Measurements from ENCODE around the gene TMEM131L. TPM values are rescaled to one million over a fixed set of nuclear protein-coding genes. Genes with fewer than 3 reads are reported as not detected.

TMEM131L gene
- total RNA-seq, 2 donors from 2014 or later: 4.8 to 6.2 TPM

DNA sequence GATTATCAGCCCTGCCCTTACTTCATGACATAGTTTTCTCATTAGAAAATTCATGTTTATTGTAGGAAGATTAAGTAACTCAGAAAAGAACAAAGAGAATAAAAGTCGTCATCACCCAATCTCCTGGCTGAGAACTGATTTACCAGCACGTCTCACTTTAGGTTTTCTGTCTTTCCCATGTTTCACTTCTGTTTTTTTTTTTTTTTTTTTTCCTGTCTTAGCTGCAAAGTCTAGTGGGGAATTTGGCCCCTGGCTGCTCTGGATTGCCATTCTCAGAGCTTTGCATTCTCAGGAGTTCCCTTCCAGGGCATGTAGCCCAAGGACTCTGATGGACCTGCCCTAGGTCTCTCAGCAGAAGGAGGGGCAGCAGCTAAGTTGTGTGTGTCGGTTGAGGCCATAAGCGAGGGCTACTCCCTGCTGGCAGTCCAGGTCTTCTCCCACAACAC is 57.8 kb downstream of the TMEM131L start:
- DNase-seq: peak; percentile 13
- no peaks in the 10 kb centered on the region for H3K36me3 ChIP-seq
- H3K27me3 ChIP-seq: no peaks in the 10 kb centered on the region
- TF ChIP-seq, protein P1, sequence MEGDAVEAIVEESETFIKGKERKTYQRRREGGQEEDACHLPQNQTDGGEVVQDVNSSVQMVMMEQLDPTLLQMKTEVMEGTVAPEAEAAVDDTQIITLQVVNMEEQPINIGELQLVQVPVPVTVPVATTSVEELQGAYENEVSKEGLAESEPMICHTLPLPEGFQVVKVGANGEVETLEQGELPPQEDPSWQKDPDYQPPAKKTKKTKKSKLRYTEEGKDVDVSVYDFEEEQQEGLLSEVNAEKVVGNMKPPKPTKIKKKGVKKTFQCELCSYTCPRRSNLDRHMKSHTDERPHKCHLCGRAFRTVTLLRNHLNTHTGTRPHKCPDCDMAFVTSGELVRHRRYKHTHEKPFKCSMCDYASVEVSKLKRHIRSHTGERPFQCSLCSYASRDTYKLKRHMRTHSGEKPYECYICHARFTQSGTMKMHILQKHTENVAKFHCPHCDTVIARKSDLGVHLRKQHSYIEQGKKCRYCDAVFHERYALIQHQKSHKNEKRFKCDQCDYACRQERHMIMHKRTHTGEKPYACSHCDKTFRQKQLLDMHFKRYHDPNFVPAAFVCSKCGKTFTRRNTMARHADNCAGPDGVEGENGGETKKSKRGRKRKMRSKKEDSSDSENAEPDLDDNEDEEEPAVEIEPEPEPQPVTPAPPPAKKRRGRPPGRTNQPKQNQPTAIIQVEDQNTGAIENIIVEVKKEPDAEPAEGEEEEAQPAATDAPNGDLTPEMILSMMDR (IDR thresholded peaks at IDR 0.05): no peak
- H3K9ac ChIP-seq (ENCODE audit: low read depth in 2 of 2, low read length in 2 of 2): no peak overlapping the region
- H3K9me3 ChIP-seq: no peaks in the 10 kb centered on the region
- no peak overlapping the region for H3K4me3 ChIP-seq
- no peaks in the 10 kb centered on the region for H3K4me1 ChIP-seq
- H3K27ac ChIP-seq: no peak overlapping the region
- intact Hi-C loops (cut with DNase I): no loop called here

DNA sequence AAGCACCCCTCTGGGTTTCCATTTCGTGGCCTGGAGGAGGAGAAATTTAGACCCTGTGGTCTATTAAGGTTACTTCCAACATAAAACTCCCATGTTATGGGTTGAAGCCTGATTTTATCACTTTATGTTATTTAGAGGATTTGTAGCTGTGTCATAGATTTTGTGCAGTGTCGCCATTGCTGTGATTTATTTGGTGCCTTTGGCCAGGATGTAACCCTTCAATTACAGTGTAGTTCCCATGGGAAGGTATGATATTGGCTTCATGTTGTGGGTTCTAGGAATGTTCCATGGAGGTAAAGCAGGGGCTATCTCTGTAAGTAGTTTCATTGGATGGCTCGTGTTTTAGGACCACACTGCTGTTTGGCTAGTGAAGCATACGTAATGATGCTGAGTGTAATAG is 58.5 kb downstream of the TMEM131L start:
- intact Hi-C loops (cut with DNase I): no loop called here
- Histone ChIP-seq H3K27me3 (no peaks in the 10 kb centered on the region), H3K36me3 (no peaks in the 10 kb centered on the region), H3K27ac (no peak overlapping the region), H3K4me3 (no peak overlapping the region), H3K9ac (ENCODE audit: low read depth in 2 of 2, low read length in 2 of 2) (no peak overlapping the region), H3K4me1 (no peaks in the 10 kb centered on the region), H3K9me3 (no peaks in the 10 kb centered on the region)
- DNase-seq: peak; percentile 4
- TF ChIP-seq, protein P1 (IDR thresholded peaks at IDR 0.05): no peak

DNA sequence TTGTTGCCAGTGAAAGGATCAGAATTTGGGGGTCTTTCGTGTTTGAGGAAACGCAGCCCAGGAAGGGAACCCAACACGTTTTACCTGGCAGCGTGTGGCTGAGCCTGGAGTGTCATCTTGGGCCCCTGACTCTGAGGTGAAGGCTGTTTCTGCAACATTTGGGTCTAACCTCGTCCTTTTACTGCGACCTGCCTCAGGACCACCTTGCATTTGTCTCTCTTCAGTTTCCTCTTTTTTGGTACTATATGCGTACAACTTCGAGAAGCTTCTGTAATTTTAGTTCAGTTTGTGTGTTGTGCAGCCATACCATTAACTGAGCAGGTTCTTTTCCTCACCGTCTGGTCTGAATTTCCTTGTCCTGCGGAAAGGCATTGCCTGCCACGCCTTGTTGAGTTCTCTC is 61.5 kb downstream of the TMEM131L start:
- Histone ChIP-seq H3K9me3 (no peaks in the 10 kb centered on the region), H3K27ac (no peak overlapping the region), H3K4me1 (no peaks in the 10 kb centered on the region), H3K27me3 (no peaks in the 10 kb centered on the region), H3K9ac (ENCODE audit: low read depth in 2 of 2, low read length in 2 of 2) (no peak overlapping the region), H3K36me3 (no peaks in the 10 kb centered on the region), H3K4me3 (no peak overlapping the region)
- peak; percentile 13 for DNase-seq
- TF ChIP-seq, protein P1 (IDR thresholded peaks at IDR 0.05): no peak
- intact Hi-C loops (cut with DNase I): no loop called here

DNA sequence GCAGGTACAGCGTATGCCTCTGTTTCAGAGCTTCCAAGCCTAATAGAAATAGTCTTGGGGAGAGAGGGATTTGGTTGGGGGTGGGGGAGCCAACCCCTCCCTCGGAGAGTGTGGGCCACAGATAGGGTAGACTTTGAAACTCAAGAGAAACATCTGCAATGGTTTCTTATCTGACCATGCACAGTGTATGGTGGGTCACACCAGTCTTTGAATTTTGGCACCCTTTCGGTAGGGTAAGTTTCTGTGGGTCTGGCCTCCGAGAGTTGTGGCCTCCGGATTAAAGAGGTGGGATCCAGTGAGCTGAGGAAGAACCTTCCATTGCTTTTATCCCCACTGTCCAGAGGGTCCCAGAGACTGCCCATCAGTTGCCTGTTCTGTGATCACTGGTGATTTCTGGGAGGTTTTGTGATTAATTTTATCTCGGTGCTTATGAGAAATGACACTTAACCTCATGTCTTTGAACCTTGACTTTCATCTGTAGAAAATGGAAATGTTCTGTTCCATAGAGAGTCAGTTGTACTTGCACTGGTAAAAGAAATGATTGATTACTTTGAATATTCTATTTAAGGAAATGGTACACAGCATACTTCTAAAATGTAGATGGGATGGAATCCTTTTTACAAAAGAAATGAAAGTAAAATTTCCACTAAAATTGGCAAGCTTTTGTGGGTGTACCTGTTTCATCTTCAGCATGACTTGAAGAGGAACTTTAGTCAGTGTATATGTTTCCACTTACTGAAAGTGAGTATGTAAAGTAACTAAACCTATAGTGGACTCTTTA is 62.7 kb downstream of the TMEM131L start:
- H3K4me3 ChIP-seq: no peak overlapping the region
- no peaks in the 10 kb centered on the region for H3K27me3 ChIP-seq
- no peak overlapping the region for H3K9ac ChIP-seq (ENCODE audit: low read depth in 2 of 2, low read length in 2 of 2)
- no peaks in the 10 kb centered on the region for H3K9me3 ChIP-seq
- no peaks in the 10 kb centered on the region for H3K4me1 ChIP-seq
- intact Hi-C loops (cut with DNase I): no loop called here
- TF ChIP-seq, protein P1 (IDR thresholded peaks at IDR 0.05): no peak
- DNase-seq: peak; percentile 10
- no peaks in the 10 kb centered on the region for H3K36me3 ChIP-seq
- no peak overlapping the region for H3K27ac ChIP-seq

DNA sequence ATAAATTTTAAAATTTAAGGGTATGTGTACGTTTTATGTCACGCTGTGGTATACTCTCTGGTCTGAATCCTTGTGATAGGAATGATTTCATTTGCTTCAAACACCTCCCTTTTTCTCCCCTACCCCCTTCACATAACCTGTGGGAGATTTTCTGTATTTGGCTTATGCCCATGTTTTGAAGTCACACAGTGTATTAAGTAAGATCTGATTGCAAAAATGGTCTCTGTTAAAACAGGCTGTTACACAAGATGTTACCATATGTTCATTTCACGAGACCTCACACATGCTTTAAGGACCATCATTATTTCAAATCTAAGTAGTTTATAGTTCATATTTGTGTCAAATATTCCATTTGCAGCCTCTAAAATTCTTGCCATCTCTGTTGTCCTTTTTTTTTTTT is 63.5 kb downstream of the TMEM131L start:
- intact Hi-C loops (cut with DNase I): no loop called here
- TF ChIP-seq, protein P1 (IDR thresholded peaks at IDR 0.05): no peak
- Histone ChIP-seq H3K27ac (no peak overlapping the region), H3K4me1 (no peaks in the 10 kb centered on the region), H3K36me3 (no peaks in the 10 kb centered on the region), H3K27me3 (no peaks in the 10 kb centered on the region), H3K9ac (ENCODE audit: low read depth in 2 of 2, low read length in 2 of 2) (no peak overlapping the region), H3K4me3 (no peak overlapping the region), H3K9me3 (no peaks in the 10 kb centered on the region)
- no peak for DNase-seq
